NB4 (cell line): ENCODE measurements around the gene TIMM29.

ENCODE experiments used
- CTCF ChIP-seq: IDR thresholded peaks from one replicate; pipeline ENCODE4 v1.5.1; 2012; ENCODE audit warnings: low read depth, low read length
- POLR2A ChIP-seq: IDR thresholded peaks from 2 replicates; pipeline ENCODE4 v1.6.1; 2011; ENCODE audit warnings: mild to moderate bottlenecking; ENCODE audit not compliant: insufficient read length; ENCODE audit errors: extremely low read depth

- TF ChIP-seq CTCF (no peak), POLR2A (no peak)
Measured at GRCh38 chr19:10919352-10920287, 9.0 kb upstream of the TIMM29 start.
